Measurements from ENCODE around the gene RFX4. TPM values are rescaled to one million over a fixed set of nuclear protein-coding genes. Genes with fewer than 3 reads are reported as not detected.

RFX4 gene
- total and polyA plus RNA-seq, 2 donors (not counting 3 experiments of a cell fraction or from before 2014, with no cell fraction given): not detected

- Histone ChIP-seq H4K20me1 (replicated peaks; ENCODE audit: control insufficient read depth, extremely low read depth, insufficient read depth, low read length) (no peaks in the 10 kb centered on the region), H3K9ac (replicated peaks; ENCODE audit: extremely low read depth, insufficient read depth, low read length) (peak overlapping the region; percentile 96), H3K4me1 (ENCODE audit: control insufficient read depth, extremely low read depth, insufficient read depth, low read length) (peaks cover 12% of the 10 kb centered on the region), H3K27me3 (ENCODE audit: control insufficient read depth in 2 of 2, insufficient read depth in 2 of 2, low read length in 2 of 2) (peaks cover 0 to 4% of the 10 kb centered on the region in 2 experiments), H2AFZ (ENCODE audit: low read depth, low read length) (peak overlapping the region; percentile 89), H3K4me3 (replicated peaks in 1 of 3; ENCODE audit: insufficient read depth in 1 of 3, low read depth in 1 of 3, low read length in 3 of 3) (peak overlapping the region; percentile 42 to 84 (median 74)), H3K9me3 (replicated peaks; ENCODE audit: control insufficient read depth, insufficient read depth, low read length) (no peaks in the 10 kb centered on the region), H3K9me1 (replicated peaks; ENCODE audit: control insufficient read depth, extremely low read depth, insufficient read depth, low read length) (no peaks in the 10 kb centered on the region), H3K27ac (ENCODE audit: insufficient read depth, low read depth, low read length) (peak overlapping the region; percentile 91), H3K36me3 (ENCODE audit: control insufficient read depth in 2 of 2, extremely low read depth in 1 of 2, insufficient read depth in 2 of 2, low read length in 2 of 2) (no peaks in the 10 kb centered on the region), H3K79me2 (ENCODE audit: control insufficient read depth, insufficient read depth, low read length) (peaks cover 33% of the 10 kb centered on the region), H3K4me2 (ENCODE audit: insufficient read depth, low read length) (peak overlapping the region; percentile 83)
- dilution Hi-C loops (cut with MboI; ENCODE audit: extremely low pct_ligation_motif_present, low sequenced_read_pairs): no loop called here
- no peak for FAIRE-seq
- TF ChIP-seq POLR2AphosphoS5 (IDR thresholded peaks at IDR 0.05; ENCODE audit: insufficient read depth, low read depth, low read length): no peak
- TF ChIP-seq CTCF (IDR thresholded peaks at IDR 0.05; ENCODE audit: extremely low read depth in 1 of 2, insufficient read depth in 1 of 2, low read depth in 1 of 2, low read length in 2 of 2): no peak
- ChIA-PET POLR2A (interaction anchor here (0.6 kb wide), 1 partner anchor 128 kb away, joined by 4 read pairs; no protein-coding TSS in a partner anchor), CTCF (no interaction called here)
- no peak for DNase-seq (ENCODE audit: low read depth, low spot score)
- BruUV-seq (replicated peaks): TSS peak; percentile 94
- intact Hi-C loops (cut with micrococcal nuclease): loop anchor here (1.0 to 5.0 kb wide), 6 partner anchors 68 to 526 kb away; partner anchors contain the start of genes CKAP4, CRY1, POLR3B and TCP11L2
Measured at GRCh38 chr12:106773286-106774004, 190.6 kb downstream of the RFX4 start.

All from endothelial cell of umbilical vein (primary cell).